Activated CD8-positive, alpha-beta memory T cell treated with anti-CD3 and anti-CD28 coated beads, Interleukin-2, amount 50 U/mL, for 24 hours (primary cell): ENCODE data around the gene MIEF1.
A peak's percentile ranks its signal among the peaks of the same experiment; 100 is the strongest.
"Not testable (repeated sequence)": the region's sequence is repeated elsewhere in the genome, so short reads cannot be mapped to it uniquely, and the experiment has no call there.

Experiments used
- DNase-seq: peaks from one replicate; pipeline ENCODE4 v3.0.0-alpha.2; 2020; ENCODE audit errors: extremely low read depth

The MIEF1 gene

DNA sequence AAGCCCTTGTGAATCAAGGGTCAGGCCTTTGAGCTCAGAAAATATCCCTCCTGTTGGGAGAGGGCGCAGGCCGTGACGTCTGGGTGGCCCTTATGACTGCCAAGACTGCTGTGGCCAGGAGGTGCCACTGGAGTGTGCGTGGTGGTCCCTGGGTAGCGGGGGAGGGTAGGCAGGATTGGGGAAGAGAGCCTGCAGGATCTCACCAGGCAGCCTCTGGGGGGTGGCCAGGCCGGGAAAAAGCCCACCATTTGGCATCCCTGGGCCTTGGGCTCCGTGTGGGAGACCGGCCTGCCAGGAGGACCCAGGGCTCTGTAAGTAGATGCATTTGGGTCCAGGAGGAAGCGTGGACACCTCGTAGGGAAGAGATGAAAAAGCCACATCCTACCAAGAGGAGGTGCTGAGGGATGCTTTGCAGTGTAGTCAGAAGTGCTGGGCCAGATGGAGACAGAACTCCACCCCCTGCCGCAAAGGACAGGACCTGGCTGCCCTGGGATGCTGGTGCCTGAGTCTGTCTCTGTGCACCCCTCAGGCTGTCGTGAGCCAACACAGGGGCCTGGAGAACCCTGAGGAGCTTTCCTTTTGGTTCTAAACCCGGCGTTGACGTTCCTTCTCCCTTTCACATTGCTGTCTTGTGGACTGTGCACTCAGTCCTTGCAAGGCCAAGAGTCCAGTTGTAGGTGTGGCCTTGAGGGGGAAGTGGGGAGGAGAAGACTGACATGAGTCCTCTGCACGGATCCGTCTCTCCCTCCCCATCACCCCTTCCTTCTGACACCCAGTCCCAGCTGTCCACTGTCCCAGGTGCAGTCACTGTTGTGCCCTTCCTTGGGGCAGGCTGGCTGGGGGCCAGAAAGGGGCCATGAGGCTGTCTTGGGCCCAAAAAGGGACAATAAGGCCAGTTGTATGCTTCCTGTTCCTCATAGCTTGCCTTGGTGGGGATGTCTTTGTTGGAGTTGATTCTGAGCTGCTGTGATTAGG lies 12.7 kb upstream of the MIEF1 start:
- DNase-seq, result no peak

DNA sequence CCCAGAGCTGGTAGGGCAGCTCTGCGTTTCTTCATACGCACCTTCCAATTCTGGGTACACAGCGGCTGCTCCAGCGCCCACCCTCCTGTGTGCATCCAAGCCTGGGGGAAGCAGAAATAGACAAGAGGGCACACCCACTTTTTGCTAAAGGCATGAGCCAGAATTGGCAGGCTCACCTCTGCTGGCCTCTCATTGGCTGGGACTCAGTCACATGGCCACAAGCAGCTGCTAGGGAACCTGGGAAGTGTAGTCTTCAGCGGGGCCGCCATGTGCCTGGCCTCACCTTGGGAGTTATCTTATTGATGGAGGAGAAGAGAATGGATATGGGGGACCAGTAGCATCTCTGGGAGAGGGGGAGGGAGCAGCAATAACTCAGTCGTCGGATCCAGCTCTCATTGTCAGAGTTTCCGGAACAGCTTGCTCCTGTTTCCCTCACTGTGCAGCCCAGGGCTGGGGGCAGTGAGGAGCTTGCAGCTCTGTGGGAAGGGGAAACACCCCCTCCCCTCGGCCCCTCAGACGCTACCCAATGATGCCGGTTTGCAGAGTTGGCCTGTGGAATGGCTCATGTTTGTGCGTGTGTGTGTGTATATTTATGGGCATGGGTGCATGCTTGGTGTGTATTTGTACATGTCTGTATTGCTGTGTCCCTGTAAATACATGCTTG lies 11.8 kb upstream of the MIEF1 start:
- DNase-seq, result peak; percentile 67

DNA sequence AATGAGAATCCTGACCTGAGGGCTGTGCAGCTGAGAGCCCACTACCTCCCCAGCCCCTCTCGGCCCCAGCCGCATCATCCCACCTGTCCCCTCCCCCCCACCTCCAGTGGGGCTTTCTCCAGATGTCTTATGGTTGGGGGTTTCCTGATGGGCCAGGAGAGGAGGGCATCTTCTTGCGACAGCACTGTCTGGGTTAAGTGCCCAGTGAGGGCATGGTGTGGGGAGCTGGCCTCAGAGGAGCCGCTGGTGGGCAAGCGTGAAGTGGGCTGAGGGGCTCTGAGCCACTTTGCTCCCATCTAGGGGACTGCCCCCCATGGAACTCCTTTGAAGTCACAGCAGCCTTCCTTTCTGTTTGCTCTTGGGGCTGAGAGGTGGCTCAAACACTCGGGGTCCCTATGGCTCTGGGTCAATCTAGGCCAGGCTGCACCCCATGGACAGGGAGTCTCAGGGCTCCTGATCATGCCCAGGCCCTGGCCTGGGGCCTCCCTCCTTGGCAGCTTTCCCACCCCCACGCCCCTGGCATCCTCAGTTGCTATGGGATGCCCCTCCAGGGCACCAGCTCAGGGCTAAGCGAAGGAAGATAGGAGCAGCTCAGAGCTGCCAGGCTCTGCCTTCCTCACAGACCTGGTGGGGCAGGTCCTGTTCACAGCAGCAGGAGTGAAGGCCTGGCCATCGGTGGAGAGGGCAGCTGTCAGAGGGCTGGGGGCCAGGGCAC lies 11.0 kb upstream of the MIEF1 start:
- DNase-seq, result no peak

DNA sequence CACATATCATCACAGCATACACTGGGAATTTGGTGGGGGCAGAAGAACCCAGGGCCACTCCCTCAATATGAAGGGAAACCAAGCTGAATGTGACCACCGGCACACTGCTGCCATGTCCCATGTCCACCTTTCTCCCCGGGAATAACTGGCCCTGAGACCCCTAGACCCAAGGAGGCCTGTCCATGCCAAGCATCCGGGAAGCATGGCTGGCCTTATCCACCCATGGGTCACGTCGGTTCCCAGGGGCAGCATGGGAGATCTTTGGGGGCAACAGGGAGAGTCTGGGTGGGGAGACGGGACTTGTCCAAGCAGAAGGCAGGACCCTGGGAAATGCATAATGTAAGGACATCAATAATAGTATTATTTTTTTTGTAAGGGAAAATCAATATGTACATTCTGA lies 10.4 kb upstream of the MIEF1 start:
- no peak for DNase-seq

DNA sequence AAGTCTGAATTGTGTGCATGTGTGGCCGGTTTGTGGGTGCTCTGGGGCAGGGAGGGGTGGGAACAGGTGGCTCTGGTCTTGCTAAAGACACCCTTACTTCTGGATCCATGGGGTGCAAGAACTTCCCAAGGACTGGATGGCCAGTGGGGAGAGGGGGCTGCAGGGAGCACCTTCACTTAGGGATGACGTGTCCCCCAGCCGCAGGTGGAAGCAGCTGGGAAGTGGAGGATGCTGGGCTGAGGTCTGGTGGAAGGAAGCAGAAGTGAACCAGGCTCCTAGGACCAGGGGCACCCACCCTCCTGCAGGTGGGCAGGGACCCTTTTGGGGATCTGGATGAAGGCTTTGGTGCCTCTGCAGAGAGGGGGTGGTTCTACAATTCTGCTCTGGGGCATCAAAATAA lies 9.9 kb upstream of the MIEF1 start:
- DNase-seq, result no peak

DNA sequence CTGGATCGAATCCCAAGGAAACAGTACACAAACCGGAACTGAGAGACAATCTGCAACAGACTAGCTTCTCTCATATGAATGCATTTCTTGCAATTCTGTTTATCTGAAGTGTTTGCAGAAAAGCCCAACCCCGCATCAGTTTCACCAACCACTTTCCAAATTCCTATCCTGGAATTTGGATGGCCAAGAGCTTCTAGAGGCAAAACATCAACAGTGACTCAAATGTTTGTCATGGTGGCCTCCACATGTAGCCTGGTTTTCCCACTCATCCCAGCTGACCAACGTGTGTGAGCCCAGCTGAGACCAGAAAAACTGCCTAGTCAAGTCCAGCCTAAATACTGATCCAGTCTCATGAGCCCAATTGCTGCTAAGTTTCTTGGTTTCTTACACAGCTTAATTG lies 8.3 kb upstream of the MIEF1 start:
- no peak for DNase-seq

DNA sequence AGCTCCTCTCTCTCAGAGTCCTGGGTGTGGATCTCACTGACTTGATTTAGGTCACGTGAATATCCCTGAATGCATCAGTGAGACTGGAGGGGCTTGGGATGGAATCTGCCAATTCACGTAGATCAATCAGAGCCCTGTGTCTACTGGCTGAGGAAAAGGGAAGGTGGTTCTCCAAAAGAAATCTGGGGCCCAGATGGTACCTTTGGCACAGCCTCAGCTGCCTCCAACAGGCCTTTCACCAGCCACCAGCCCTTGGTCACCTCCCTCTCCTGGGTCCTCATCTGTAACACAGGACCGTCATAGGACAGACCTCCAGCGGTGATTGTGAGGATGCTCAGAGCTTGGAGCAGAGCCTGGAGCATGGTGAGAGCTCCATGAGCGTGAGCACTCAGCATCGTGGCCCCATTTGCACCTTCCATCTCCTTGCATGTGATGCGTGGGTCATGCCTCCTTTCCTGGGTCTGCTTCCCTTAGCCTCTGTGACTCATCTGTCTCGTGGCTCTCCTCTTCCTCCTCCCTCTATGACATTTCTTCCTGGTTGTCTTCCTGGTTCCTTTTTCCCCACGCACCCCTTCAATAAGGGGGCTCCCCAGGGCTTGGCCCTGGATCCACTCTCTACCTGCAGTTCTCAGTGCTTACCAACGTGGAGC lies 7.5 kb upstream of the MIEF1 start:
- no peak for DNase-seq

DNA sequence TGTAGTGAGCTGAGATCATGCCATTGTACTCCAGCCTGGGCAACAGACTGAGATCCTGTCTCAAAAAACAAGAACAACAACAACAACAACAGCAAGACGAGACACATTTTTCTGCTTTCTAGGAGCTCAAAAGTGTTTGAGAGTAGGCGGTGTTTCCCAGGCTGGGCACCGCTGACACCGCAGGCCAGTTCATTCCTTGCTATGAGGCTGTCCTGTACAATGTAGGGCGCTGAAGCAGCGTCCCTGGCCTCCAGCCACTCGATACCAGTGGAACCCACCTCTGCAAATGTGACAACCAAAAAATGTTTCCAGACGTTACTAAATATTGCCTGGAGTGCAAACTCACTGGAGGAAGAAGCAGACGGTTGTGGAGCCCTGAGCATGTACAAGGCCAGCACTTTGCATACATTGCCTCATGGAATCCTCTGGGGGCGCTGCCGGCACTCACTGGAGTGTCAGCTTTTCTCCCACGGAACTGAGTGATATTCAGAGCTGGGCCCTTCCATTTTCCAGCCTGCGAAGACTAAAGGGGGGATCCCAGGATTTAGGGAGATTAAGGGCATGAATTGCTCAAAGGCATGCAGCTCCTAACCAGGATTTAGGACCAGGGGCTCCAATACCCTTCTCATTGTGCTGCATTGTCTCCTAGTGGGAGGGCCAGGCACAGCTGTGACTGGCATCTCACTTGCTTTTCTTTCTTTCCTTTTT lies 5.8 kb upstream of the MIEF1 start:
- DNase-seq, result no peak

DNA sequence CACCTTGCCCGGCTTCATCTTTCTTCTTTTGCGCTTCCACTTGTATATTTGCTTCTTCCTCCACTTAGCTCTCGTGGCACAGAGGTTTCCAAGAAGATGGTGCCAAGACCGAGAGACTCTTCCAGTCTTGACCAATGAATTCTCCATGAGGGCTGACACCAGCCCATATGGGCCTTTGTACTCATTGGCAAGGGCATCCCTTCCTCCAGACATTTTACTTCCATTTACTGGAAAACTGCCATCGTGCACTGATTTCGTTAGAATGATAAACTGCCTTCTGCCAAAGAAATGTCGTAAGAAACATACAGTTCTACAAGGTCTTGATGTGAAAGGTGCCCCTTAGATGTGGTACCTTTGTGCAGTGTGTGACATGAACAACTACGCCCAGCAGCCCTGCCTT lies 4.7 kb upstream of the MIEF1 start:
- no peak for DNase-seq

DNA sequence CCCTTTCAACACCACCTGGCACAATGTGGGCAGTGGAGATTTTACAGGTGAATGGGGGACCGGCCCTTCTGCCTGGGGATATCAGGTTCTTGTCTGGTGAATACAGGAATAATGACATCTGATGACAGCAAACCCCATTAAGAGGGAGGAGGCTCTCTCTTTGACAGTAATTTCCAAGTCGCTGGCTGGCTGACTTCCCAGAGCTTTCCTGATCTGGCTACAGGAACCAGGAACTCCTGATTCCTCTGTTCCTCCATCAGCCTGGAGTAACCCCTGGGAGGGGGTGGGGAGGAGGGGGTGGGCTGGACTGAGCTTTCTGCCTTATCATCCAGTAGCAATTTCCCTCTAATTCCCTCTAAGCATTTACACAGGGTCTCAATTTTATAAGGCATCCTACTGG lies 3.7 kb upstream of the MIEF1 start:
- no peak for DNase-seq

DNA sequence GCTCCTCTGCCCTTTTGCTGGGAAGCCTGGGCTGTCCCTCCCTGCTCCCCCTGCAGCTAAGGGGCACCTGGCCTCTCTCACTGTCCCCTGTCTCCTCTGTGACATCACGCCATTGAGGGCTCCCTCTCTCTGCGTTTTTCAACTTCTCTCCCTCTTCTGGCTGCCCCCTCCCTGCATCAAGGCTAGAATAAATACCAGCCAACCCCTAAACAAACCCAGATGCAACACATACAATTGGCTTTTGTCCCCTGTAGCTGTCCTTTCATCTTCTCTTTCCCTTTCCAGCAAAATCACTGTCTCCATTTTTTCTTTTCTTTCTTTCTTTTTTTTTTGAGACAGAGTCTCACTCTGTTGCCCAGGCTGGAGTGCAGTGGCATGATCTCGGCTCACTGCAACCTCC lies 3.3 kb upstream of the MIEF1 start:
- DNase-seq, result no peak

DNA sequence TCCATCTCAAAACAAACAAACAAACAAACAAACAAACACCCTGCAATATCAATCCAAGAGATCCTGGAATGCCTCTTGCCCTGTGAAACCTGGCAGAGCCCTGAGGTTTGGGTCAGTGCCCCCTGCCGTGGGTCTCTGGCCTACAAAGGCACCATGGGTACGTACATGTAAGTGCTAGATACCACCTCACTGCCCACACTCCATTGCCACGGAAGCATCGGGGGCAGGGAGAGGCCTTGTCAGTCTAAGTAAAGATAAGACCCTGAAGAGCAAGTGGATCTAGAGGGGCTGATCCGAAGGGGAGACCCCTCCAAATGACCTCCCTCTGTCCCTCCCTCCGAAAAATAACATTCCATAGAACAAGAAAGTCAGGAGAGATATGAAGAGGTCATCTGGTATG lies 2.0 kb upstream of the MIEF1 start:
- DNase-seq, result no peak

DNA sequence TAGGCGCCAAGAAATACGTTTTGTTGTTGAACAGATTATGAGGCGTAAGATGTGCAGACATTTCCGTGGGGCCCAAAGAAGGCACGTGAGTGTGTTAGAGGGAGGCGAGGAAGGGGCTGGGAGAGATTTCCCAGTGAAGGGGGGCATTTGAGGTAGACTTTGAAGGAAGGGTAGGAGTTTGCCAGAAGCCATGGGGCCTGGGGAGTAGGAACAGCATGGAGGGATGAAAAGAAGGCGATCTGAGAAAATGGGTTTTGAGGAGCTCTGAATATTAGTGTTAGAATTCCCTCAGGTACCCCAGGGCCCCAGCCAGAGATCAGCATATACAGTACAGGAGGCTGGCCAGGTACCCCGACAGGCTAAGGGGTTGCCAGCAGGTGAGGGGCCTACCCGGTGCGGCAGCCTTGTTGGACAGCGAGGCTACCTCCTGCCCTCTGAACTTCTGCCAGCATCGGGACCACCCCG lies 414 bp upstream of the MIEF1 start:
- DNase-seq, result no peak

DNA sequence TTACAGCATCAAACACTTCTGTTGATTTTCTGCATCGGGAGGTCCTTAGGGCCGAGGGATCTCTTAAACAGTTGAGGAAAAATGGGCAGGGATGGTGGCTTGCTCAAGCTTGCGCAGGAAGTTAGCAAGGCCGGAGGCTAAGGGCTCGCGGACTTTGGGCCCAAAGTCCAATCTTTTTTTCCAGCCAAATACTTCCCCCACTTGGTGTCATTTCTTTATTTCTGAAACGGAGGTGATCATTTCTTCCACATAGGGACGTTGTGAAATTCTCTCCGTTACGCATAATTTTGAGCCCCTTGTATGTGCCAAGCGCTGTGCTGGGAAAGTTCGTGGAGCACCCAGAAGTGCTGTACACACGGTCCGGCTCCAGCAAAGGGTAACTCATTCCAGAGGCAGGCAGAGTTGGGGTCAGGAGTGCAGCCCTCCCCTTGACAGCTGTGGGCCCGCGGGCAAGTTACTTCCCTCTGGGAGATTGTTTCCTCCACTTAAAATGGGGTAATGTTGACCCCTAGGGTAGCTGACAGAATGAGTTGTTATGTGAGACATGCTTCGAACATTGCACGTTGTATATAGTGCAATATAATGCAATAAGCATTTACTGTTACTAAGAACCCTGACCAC lies 809 bp downstream of the MIEF1 start:
- no peak for DNase-seq

DNA sequence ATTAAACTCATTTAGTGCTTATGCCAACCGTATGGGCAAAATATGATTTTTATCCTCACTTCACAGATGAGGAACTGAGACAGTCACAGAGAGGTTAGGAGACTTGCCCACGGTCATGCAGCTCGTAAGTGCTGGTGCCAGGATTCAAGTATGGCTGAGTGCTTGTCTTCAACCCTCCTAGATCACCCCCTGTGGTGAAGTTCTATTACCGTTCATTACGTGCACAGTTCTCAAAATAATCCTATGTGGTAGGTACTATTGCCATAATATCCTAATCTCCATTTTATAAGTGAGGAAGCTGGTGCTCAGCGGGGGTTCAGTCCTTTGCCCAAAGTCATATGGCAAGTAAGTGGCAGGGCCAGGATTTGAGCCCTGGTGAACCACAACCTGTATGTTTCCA lies 1.5 kb downstream of the MIEF1 start:
- DNase-seq, result no peak

DNA sequence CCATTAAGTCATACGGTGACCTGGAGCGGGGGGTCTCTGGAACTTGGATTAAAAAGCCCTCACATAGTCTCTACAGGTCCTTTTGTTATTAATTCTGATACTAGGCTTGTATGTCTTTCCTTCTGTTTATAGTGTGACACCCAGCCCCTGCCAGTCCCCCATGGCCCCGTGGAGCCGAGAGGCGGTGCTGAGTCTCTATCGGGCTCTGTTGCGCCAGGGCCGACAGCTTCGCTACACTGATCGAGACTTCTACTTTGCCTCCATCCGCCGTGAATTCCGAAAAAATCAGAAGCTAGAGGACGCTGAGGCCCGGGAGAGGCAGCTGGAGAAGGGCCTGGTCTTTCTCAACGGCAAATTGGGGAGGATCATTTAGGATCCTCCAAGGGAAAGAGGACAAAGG lies 2.0 kb downstream of the MIEF1 start:
- DNase-seq, result no peak

DNA sequence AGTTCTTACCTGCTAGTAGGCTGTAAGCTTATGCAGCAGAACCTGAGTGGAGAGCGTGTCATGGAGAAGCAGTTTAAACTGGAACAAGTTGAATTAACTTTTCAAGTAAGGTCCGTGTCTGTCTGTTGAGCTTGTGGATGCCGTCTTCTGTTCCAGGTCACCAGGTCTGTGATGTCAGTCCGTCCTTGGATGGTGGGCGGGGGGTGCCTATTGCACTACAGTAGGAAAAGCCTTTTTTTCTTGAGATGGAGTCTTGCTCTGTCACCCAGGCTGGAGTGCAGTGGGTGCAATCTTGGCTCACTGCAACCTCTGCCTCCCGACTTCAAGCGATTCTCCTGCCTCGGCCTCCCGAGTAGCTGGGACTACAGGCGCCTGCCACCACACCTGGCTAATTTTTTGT lies 4.9 kb downstream of the MIEF1 start:
- DNase-seq, result not testable (repeated sequence)

DNA sequence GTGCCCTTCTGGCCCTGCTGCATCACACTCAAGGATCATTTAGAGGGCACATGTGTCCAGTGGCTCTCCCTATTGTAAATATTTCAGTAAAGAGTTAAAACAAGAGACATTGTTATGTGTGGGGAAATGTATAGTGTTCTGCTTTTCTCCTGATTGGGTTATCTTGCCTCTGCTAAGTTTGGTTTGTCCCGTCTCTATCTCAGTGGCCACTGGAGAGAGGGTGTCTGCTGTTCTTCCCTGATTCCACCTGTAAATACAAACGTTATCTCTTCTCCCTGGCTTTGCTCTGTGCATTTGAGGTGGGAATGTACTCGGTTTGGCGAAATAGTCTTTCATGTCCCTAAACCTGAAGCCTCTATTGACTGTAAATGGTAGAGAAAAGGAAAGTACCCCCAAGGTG lies 6.3 kb downstream of the MIEF1 start:
- DNase-seq, result no peak

DNA sequence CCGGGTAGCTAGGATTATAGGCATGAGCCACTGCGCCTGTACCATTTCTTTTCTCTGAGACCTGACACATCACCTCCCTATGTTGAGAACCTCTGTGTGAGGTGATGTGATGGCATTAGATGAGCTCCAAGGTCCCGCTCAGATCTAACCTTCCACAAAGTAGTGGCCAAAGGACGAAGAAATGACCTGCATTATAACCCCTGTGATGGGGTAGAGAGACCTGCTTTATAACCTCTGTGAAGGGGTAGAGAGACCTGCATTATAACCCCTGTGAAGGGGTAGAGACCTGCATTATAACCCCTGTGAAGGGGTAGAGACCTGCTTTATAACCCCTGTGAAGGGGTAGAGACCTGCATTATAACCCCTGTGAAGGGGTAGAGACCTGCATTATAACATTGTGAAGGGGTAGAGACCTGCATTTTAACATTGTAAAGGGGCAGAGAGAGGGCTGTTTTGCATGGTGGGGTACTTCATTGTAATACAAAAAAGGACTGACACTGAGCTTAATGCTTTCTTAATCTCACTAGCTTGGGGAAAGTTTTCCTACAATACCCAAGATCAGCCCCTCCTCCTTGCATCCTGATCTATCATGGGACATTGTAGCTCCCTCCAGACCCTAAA lies 8.5 kb downstream of the MIEF1 start:
- no peak for DNase-seq

DNA sequence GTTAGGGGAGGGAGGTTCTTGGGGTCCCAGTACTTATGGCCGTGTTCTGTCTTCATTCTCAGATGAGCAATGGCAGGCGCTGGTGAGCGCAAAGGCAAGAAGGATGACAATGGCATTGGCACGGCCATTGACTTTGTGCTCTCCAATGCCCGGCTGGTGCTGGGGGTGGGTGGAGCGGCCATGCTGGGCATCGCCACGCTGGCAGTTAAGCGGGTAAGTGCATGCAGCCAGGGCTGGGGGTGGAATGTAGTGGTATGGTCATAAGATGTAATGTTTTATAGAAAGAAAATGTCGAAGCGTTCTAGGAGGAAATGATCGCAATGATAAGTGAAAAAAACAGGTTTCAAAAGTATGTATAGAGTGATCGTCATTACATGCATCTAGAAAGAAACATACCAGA lies 9.1 kb downstream of the MIEF1 start:
- no peak for DNase-seq

DNA sequence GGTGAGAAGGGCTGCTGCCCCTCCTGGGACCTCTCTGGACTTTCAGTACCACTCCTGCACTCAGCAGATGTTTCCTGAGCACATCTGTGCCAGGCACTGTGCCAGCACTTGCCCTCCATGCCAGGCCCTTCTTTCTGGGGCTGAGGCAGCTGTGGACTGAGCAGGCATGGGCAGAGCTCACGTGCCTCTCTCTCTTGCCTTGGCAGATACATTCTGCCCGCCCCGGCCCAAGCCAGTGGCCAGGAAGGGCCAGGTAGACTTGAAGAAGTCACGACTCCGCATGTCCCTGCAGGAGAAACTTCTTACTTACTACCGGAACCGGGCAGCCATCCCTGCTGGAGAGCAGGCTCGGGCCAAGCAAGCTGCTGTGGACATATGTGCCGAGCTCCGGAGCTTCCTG lies 9.9 kb downstream of the MIEF1 start:
- DNase-seq, result no peak
